Upper lobe of left lung (tissue), 6 donors: ENCODE measurements around the gene AXDND1. TPM values are rescaled to one million over a fixed set of nuclear protein-coding genes. Genes with fewer than 3 reads are reported as not detected.
"Not testable (repeated sequence)": the region's sequence is repeated elsewhere in the genome, so short reads cannot be mapped to it uniquely, and the experiment has no call there.

ENCODE experiments used
- ATAC-seq, 2 donors: fragments of 200-7000 bp; cut with Tn5 transposase; one replicate each; pipeline ENCODE4 v1.9.1; 2022; ENCODE audit warnings: mild to moderate bottlenecking in 2 of 2, moderate library complexity in 2 of 2; ENCODE audit not compliant: low FRiP score in 2 of 2
- DNase-seq, 2 donors: peaks; one replicate each; pipeline ENCODE4 v3.0.0-alpha.2; 2019 to 2020
- H3K27ac ChIP-seq, 4 donors: fragments of 200-600 bp; sonication (generic); one replicate each; pipeline ENCODE4 v1.5.1; 2016 to 2019
- H3K27me3 ChIP-seq, 4 donors: fragments of 200-600 bp; sonication (generic); one replicate each; pipeline ENCODE4 v1.5.1; 2017 to 2019
- H3K36me3 ChIP-seq, 4 donors: fragments of 200-600 bp; sonication (generic); one replicate each; pipeline ENCODE4 v1.5.1; 2016 to 2019
- H3K4me1 ChIP-seq, 4 donors: fragments of 200-600 bp; sonication (generic); one replicate each; pipeline ENCODE4 v1.5.1; 2018 to 2019
- H3K4me3 ChIP-seq, 4 donors: fragments of 200-600 bp; sonication (generic); one replicate each; pipeline ENCODE4 v1.5.1; 2017 to 2019; ENCODE audit warnings: mild to moderate bottlenecking in 2 of 4, moderate library complexity in 1 of 4
- H3K9me3 ChIP-seq, 4 donors: fragments of 200-600 bp; sonication (generic); one replicate each; pipeline ENCODE4 v1.5.1; 2018 to 2019
- EP300 ChIP-seq, 4 donors: sonication (generic); formaldehyde crosslinking; IDR thresholded peaks; one replicate each; pipeline ENCODE4 v1.5.1; 2017; ENCODE audit warnings: antibody characterized with exemption in 4 of 4, control low read depth in 2 of 4
- POLR2A ChIP-seq, 4 donors: fragments of 450-650 bp; IDR thresholded peaks; one replicate each; pipeline ENCODE4 v1.5.1; 2016 to 2017; ENCODE audit warnings: antibody characterized with exemption in 4 of 4, mild to moderate bottlenecking in 2 of 4
- POLR2AphosphoS5 ChIP-seq, 2 donors: sonication (generic); formaldehyde crosslinking; IDR thresholded peaks; one replicate each; pipeline ENCODE4 v1.5.1; 2017; ENCODE audit warnings: antibody characterized with exemption in 2 of 2
- WGBS, 2 donors: methylation state at CpG; one replicate each; pipeline ENCODE4 v1.1.5; 2017 to 2018; 5-methylcytosine and 5-hydroxymethylcytosine counted together
- total RNA-seq, 6 donors: library from RNA; depleted of rRNA in 4 of 6; stranded (reverse); fragments of >200 nt in 4 of 6; gene quantifications; one replicate each; pipeline versions ENCODE4 v1.1.0 to v1.2.1, GENCODE V29; 2016 to 2021
- TF ChIP-seq, protein P1 (sequence below), 6 experiments: fragments of 450-650 bp in 4 of 6; fragments of 200-600 bp in 2 of 6; sonication (generic) in 2 of 6; IDR thresholded peaks; one replicate each; pipeline ENCODE4 v1.5.1; 2016 to 2019; ENCODE audit warnings: antibody characterized with exemption in 6 of 6
- donor health status: DM: no; HTN: no; CAD: no; lungs with moderate emphysema.
- donor health status: DM: no; HTN: yes; CAD: no; lungs with severe emphysema.

The AXDND1 gene
- total RNA-seq, 6 donors from 2014 or later: 0.44 to 2.9 (median 0.61) TPM; not detected in 3

- TF ChIP-seq, protein P1, sequence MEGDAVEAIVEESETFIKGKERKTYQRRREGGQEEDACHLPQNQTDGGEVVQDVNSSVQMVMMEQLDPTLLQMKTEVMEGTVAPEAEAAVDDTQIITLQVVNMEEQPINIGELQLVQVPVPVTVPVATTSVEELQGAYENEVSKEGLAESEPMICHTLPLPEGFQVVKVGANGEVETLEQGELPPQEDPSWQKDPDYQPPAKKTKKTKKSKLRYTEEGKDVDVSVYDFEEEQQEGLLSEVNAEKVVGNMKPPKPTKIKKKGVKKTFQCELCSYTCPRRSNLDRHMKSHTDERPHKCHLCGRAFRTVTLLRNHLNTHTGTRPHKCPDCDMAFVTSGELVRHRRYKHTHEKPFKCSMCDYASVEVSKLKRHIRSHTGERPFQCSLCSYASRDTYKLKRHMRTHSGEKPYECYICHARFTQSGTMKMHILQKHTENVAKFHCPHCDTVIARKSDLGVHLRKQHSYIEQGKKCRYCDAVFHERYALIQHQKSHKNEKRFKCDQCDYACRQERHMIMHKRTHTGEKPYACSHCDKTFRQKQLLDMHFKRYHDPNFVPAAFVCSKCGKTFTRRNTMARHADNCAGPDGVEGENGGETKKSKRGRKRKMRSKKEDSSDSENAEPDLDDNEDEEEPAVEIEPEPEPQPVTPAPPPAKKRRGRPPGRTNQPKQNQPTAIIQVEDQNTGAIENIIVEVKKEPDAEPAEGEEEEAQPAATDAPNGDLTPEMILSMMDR (IDR thresholded peaks at IDR 0.05): no peak
- no peak for TF ChIP-seq EP300 (IDR thresholded peaks at IDR 0.05)
- TF ChIP-seq POLR2A (IDR thresholded peaks at IDR 0.05): no peak
- no peak for TF ChIP-seq POLR2AphosphoS5 (IDR thresholded peaks at IDR 0.05)
- 92 to 96% methylated on average over 2 of the region's 2 CpGs for WGBS, 2 donors
- peaks cover 4 to 55% (median 10%) of the 10 kb centered on the region in 4 donors for H3K36me3 ChIP-seq
Measured at GRCh38 chr1:179352236-179352635, 13.5 kb upstream of the AXDND1 start.

GRCh38 chr1:179353546-179353945 lies 12.2 kb upstream of the AXDND1 start:
- DNase-seq: no peak
- H3K27ac ChIP-seq: no peak overlapping the region

More at GRCh38 chr1:179352236-179352635, 13.5 kb upstream of the AXDND1 start:
- ATAC-seq (no peak), DNase-seq (no peak)
- Histone ChIP-seq H3K4me3 (no peak overlapping the region), H3K27me3 (no peaks in the 10 kb centered on the region), H3K4me1 (no peaks in the 10 kb centered on the region), H3K27ac (no peak overlapping the region), H3K9me3 (no peaks in the 10 kb centered on the region)

DNA sequence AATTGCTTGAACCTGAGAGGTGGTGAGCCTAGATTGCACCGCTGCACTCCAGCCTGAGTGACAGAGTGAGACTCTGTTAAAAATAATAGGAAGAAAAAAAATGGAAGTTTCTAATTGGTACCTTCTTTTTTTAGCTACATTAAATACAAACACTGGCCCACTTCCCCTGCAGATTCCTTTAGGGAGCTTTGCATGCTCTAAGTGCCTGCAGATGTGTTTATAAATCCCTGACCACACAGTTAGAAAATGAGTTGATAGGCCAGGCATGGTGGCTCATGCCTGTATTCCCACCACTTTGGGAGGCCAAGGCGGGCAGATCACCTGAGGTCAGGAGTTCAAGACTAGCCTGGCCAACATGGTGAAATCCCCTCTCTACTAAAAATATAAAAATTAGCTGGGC lies 4.1 kb upstream of the AXDND1 start:
- not testable (repeated sequence) for H3K4me1 ChIP-seq, DNase-seq, H3K27me3 ChIP-seq, H3K9me3 ChIP-seq, ATAC-seq, H3K4me3 ChIP-seq, H3K36me3 ChIP-seq, H3K27ac ChIP-seq
- WGBS, 2 donors: 87 to 90% methylated on average over 2 of the region's 2 CpGs

More at GRCh38 chr1:179353546-179353945, 12.2 kb upstream of the AXDND1 start:
- ATAC-seq: peak; percentile 63 to 94
- Histone ChIP-seq H3K9me3 (no peaks in the 10 kb centered on the region), H3K4me3 (no peak overlapping the region), H3K27me3 (no peaks in the 10 kb centered on the region), H3K36me3 (peaks cover 4 to 46% (median 10%) of the 10 kb centered on the region in 4 donors), H3K4me1 (no peaks in the 10 kb centered on the region)
- TF ChIP-seq EP300 (IDR thresholded peaks at IDR 0.05) (no peak), POLR2A (IDR thresholded peaks at IDR 0.05) (no peak), POLR2AphosphoS5 (IDR thresholded peaks at IDR 0.05) (no peak)
- TF ChIP-seq, protein P1 (IDR thresholded peaks at IDR 0.05): no peak
- 76 to 81% methylated on average over 5 of the region's 5 CpGs for whole genome bisulfite sequencing, 2 donors

GRCh38 chr1:179366093-179366800 lies 476 bp downstream of the AXDND1 start:
- Histone ChIP-seq H3K9me3 (no peaks in the 10 kb centered on the region), H3K4me3 (peak overlapping the region; percentile 59 to 71 (median 68)), H3K4me1 (peaks cover 0 to 6% (median 1%) of the 10 kb centered on the region in 4 donors), H3K27ac (peak overlapping the region; percentile 86 to 94 (median 90)), H3K27me3 (no peaks in the 10 kb centered on the region), H3K36me3 (no peaks in the 10 kb centered on the region)
- ATAC-seq (no peak), DNase-seq (peak in 1 of 2 donors; percentile 89)
- TF ChIP-seq POLR2AphosphoS5 (IDR thresholded peaks at IDR 0.05) (peak in 1 of 2 donors; percentile 0), EP300 (IDR thresholded peaks at IDR 0.05) (no peak), POLR2A (IDR thresholded peaks at IDR 0.05) (peak in 1 of 4 donors; percentile 34)
- 2 to 4% methylated on average over 20 to 28 of the region's 28 CpGs for WGBS, 2 donors

DNA sequence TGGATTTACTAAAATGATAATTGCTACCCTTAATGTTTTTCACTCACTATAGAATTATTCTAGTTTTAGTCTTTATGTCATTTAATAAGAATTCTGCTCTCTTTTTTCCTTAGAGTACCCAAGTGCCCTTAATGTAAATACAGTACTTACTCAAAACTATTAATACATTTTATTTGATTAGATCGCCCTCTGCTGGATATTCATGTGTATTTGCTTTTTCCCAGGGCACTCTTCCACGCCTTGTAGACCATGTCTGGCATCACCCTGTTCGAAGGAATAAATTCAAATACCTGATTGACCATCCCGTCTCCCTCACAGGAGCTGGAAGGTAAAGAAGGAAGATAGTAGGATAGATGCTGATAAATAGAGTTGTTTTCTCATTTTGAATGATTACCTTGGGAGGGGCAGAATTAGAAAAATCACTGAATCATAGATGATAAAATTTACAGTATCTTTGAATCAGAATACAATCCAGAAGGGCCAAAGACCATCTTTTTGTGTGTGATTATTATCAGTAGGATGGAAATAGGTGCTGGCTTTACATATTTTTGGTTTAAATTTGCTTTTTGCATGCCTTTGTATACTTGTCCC lies 4.1 kb downstream of the AXDND1 start:
- ATAC-seq (peak; percentile 64 to 67), DNase-seq (no peak)
- no peak for TF ChIP-seq POLR2A (IDR thresholded peaks at IDR 0.05)
- no peak for TF ChIP-seq POLR2AphosphoS5 (IDR thresholded peaks at IDR 0.05)
- TF ChIP-seq, protein P1 (IDR thresholded peaks at IDR 0.05): peak; percentile 65 to 79 (median 72)
- TF ChIP-seq EP300 (IDR thresholded peaks at IDR 0.05): no peak
- Histone ChIP-seq H3K4me3 (no peak overlapping the region), H3K36me3 (no peaks in the 10 kb centered on the region), H3K27ac (no peak overlapping the region), H3K27me3 (no peaks in the 10 kb centered on the region), H3K4me1 (peaks cover 0 to 6% (median 1%) of the 10 kb centered on the region in 4 donors), H3K9me3 (no peaks in the 10 kb centered on the region)
- WGBS, 2 donors: 1% methylated on average over 4 of the region's 4 CpGs
